ENCODE measurements around the gene OLIG3.

The OLIG3 gene

GRCh38 chr6:137494281-137494987 lies at the start of gene OLIG3:
OLIG3 (minus strand) TSS chr6:137494394; CDS start chr6:137494170, 224 bp downstream.
- H3K4me3 ChIP-seq (ENCODE audit: low read depth, low read length) = peak within 1 kb of the TSS; percentile 25

DNA sequence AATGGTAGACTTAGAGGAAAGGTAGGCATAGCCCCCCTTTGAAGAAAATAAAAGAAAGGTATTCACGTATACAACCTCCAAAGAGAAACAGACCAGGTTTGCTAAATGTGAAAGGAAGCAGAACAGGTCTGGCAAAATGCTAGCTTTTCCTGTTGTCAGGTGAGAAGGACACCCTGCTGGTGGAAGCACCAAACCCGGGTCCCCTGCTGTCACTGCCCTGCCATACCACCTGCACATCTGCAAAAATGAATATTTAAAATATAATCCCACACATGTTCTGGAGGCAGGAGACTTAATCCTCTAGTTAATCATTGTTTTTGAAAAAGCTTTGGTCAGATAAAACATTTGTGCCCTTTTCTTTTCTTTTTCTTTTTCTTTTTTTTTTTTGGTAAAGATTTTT lies 48.9 kb upstream of the OLIG3 start:
- no peak overlapping the region for H3K4me3 ChIP-seq (ENCODE audit: low read depth, low read length)

DNA sequence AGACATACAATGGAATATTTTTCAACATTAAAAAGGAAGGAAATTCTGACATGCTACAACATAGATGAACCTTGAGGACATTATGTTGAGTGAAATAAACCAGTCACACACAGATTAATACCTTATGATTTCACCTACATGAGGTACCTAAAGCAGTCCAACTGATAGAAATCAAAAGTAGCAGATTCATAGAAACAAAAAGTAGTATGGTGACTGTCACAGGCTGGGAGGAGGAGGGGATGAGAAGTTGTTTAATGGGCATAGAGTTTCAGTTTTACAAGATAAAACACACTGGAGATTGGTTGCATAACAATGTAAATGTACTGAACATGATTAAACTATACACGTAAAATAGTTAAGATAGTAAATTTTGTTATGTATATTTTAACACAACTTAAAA lies 48.5 kb upstream of the OLIG3 start:
- H3K4me3 ChIP-seq (ENCODE audit: low read depth, low read length) = no peak overlapping the region

GRCh38 chr6:137541534-137542063 lies 47.4 kb upstream of the OLIG3 start:
- H3K4me3 ChIP-seq (ENCODE audit: low read depth, low read length) = no peak overlapping the region

DNA sequence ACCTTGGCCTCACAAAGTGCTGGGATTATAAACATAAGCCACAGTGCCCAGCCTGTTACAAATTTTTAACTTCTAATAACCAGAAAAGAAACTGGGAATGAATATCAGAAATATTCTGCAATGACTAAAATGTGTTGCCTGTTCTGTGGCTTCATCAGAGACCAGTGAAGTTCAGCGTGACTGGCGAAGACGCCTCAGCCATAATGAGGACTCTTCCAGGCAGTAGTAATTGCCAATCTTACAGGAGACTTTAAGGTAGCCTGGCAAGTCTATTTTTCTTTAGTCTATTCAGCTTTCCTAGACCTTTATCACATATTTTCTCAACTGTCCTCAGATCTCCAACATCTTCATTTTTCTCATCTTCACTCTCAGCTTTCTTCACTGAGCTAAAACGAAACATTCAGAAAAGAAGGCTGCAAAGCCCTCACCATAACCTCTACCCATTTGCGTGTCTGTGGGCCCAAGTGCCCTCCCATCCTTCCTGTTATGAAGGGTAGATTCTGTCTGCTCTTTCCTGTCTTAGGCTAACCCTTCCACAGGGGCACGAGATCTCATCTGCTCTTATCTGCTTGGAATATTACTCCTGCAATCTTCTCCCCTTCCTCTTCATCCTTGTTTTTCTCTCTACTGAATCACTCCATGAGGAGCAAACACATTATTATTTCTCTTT lies 42.0 kb upstream of the OLIG3 start:
- no peak overlapping the region for H3K4me3 ChIP-seq (ENCODE audit: low read depth, low read length)

GRCh38 chr6:137531376-137532092 lies 37.3 kb upstream of the OLIG3 start:
- H3K4me3 ChIP-seq (ENCODE audit: low read depth, low read length) = no peak overlapping the region

DNA sequence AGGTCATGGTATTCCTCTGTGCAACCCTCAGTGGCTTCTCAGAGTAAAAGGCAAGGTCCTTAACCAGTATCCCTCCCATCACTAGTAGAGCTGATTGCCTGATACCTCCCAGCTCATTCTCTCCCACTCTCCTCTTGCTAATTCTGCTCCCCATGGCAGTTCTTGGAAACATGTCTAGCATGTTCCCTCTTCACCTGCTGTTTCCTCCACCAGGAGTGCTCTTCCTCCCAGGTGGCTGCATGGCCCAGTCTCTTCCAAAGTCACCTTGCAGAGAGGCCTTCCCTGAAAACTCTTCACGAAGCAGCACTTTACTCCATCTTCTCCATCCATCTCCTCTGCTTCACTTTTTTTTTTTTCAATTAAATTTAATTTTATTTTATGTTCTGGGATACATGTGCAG lies 36.2 kb upstream of the OLIG3 start:
- no peak overlapping the region for H3K4me3 ChIP-seq (ENCODE audit: low read depth, low read length)

DNA sequence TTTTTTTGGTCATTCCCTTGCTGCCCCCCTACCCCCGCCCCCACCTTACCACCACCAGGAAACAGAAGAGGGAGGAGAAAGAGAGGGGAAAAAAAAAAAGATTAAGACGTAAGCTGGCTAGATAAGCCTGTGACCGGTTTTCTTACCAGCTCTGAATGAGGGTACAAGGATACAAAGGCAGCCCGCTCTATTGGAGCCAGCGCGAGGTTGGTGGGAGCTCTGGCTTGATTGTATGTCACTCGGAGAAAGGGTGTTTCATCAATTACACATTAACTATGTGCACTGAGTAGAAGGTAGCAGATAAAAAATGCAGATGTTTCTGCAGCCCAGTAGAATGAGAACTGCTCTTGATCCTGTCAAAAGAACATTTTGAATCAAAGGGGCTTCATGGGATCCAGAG lies 28.6 kb upstream of the OLIG3 start:
- H3K4me3 ChIP-seq (ENCODE audit: low read depth, low read length) = no peak overlapping the region

- no peak overlapping the region for H3K4me3 ChIP-seq (ENCODE audit: low read depth, low read length)
Observed at GRCh38 chr6:137522198-137522798, 28.1 kb upstream of the OLIG3 start.

DNA sequence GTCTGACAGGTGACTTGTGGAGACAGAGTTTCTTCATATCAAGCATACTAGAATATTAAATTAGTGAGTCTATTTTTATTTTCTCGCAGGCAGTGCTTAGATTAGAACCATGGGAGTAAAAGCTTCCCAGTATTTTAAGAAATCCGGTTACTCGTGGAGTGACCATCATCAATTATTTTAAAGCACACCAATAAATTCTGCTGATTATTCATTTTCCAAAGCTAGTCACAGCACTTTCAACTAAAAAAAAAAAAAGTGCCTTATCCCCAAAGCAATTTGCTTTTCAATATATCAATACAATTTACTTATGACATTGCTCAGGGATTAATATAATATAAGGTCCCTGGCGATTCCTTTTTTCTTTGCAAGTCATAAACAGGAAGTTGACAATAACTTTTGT lies 26.3 kb upstream of the OLIG3 start:
- H3K4me3 ChIP-seq (ENCODE audit: low read depth, low read length) = no peak overlapping the region

DNA sequence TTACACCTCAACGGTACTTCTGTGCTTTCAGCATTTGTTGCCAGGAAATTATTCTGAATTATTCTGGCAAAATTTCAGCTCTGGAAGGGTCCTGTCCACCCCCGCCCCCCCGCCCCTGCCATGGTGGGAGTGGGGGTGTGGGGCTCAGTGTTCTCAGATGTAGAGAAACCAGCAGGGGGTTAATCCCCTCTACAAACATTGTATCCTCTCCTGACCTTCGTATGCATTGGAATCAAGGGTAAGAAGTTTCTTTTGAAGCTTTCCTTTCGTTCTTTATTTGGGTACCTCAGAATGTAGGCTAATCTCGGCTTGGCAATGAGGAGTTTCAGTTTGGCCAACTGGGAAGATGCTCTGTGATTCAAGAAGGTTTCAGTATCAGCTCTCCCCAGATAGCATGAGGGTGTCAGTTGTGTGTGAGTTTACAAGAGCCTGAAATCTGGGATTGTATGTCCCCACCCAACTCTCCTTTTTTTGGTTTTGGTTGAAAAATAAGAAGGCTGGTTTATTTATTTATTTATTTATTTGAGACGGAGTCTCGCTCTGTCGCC lies 25.5 kb upstream of the OLIG3 start:
- H3K4me3 ChIP-seq (ENCODE audit: low read depth, low read length) = no peak overlapping the region

GRCh38 chr6:137518386-137518983 lies 24.3 kb upstream of the OLIG3 start:
- H3K4me3 ChIP-seq (ENCODE audit: low read depth, low read length) = no peak overlapping the region

- H3K4me3 ChIP-seq (ENCODE audit: low read depth, low read length) = no peak overlapping the region
Observed at GRCh38 chr6:137514418-137514817, 20.2 kb upstream of the OLIG3 start.

DNA sequence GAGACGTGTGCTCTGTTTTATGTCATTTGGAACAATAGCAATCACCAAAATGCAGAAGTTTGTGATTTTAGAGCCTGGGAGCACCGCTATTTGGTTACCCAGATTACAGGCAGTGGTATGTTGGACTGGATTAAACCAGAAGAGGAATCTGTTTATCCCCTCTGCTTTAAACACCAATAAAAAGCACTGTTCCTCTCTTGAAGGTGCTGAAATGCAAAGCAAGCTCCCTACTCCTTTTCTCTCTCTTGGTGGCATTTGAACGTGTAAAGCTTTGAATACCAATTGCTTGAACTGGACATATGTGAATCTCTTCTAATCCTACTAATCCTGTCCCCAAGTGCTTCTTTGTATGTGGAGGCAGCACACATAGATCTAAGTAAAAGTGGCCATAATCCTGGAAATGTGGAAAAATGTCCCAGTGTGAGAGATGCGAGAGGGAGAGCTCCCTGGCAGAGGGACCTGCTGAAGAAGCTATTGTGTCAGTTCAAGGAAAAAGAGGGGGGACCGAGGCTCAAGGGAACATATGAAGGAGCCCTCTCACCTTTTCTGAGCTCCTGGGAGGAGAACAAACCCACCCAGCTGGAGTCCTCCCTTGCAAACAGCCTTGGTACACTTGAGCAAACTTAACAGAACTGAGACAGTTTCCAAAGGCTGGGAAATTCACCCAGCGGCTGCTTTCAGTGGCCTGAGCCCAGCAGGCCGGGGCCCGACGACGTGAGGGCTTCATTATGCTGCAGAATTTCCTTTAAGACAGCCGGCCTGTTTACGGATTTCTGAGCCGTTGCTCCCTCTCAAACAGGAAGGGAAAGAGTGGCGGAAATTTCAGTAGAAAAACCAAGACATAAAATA lies 18.8 kb upstream of the OLIG3 start:
- H3K4me3 ChIP-seq (ENCODE audit: low read depth, low read length) = no peak overlapping the region

- no peak overlapping the region for H3K4me3 ChIP-seq (ENCODE audit: low read depth, low read length)
Observed at GRCh38 chr6:137510923-137511322, 16.7 kb upstream of the OLIG3 start.

GRCh38 chr6:137498481-137499190 lies 4.4 kb upstream of the OLIG3 start:
- H3K4me3 ChIP-seq (ENCODE audit: low read depth, low read length) = no peak overlapping the region

DNA sequence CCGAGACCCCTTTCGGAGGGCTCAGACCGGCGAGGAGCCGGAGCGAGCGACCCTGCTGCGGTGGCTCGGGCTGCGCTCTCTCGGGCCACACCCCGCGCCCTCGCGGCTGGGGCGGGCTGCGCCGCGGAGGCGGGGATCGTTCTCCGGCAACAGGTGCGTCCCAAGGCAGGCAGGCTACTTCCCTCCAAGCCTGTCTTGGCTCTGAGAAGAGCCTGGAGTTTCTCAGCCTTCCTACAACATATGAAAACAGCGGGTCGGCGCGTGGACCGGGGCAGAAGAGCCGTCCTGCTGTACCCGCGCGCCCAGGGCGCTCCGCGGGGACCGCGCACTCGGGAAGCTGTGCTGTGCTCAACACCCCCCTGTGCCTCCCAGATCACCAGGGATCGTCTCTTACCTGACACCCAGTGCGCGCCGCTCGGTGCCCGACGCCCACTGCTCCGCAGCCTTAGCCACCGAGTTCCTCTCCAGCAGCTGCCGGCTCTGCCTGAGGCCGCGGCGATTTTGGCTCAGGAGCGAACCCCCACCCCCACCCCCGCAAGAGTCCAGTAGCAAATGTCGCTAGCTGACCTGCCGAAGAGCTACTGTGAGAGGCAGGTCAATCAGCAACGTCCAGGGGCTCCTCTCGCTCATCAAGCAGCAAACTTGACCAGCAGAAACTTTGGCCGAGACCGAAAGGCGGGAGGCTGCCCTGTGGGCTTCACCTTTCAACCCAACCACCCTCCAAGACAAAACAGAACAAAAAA lies 3.7 kb upstream of the OLIG3 start:
- H3K4me3 ChIP-seq (ENCODE audit: low read depth, low read length) = peak overlapping the region; percentile 47

DNA sequence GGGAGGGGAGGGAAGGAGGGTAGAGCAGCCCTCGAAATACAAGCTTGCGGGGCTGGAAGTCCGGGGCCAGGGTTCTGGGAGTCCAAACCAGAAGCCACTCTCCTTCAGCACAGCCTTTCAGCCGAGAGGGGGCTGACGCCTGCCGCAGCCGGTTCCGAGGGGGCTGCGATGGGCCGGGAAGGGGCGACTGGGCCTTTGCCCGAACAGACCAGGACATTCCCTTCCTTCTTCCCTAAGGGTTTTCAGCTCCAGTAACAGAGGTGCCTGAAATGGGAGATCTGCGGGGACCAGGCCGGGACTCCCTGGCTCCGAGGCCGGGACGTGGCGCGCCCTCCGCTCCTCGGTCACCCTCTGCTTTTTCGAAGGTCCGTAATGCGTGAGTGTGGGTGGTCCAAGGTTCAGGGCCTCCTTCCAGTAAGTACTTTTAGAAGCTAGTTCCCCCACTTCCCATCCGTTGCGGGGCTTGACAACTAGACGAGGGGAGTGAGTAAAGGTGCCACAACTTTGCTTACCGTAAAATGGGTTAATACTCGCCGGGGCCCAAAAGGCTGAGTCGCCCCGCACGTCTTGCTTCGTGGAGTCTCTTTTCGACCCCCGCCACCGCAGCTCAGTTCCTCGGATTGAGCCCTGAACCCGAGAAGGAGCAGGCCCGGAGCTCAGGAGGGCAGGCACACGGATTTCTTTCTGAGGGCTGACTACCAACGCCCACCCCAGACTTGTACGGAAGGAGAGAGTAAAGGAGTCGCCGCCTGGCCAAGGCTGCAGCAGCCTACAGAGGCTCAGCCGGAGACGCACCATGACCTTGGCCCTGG lies 2.9 kb upstream of the OLIG3 start:
- H3K4me3 ChIP-seq (ENCODE audit: low read depth, low read length) = peak overlapping the region; percentile 47
